NCI-H128 (cell line): ENCODE results near the gene PIP4K2C.
A peak's percentile ranks its signal among the peaks of the same experiment; 100 is the strongest.
"Not testable (repeated sequence)": the region's sequence is repeated elsewhere in the genome, so short reads cannot be mapped to it uniquely, and the experiment has no call there.

Experiments
- DNase-seq: peaks from one replicate; lab custom pipeline; 2025; ENCODE audit not compliant: unreplicated experiment; lab: John Stamatoyannopoulos, UW

The PIP4K2C gene

GRCh38 chr12:57558864-57559263 is 32.1 kb upstream of the PIP4K2C start:
- no peak for DNase-seq

DNA sequence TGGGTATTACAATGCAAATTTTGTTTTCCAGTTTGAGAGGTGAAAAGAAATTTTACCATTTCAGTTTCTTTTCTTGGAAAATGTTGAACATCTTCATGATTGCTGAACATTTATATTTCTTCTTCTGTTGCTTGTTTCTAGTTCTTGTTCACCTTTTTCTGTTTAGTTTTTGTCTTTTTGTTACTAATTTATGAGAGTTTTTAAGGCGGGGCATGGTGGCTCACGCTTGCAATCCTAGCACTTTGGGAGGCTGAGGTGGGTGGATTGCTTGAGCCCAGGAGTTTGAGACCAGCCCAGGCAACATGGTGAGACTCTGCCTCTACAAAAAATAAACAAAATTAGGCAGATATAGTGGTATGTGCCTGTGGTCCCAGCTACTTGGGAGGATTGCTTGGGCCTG is 30.5 kb upstream of the PIP4K2C start:
- no peak for DNase-seq

- DNase-seq, result not testable (repeated sequence)
Observed at GRCh38 chr12:57561117-57561516, 29.9 kb upstream of the PIP4K2C start.

DNA sequence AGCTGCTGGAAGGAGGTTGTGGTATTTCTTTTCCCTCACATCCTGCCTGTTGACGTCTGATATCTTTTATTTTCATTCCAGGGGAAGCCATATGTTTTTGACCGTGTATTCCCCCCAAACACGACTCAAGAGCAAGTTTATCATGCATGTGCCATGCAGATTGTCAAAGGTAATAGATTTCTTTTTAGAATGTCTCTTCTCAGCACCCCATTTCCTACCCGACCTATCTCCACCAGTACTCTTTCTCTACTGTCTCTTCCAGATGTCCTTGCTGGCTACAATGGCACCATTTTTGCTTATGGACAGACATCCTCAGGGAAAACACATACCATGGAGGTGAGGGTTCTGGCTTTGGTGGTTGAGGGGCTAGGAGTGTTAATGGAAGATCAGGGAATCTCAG is 27.6 kb upstream of the PIP4K2C start:
- no peak for DNase-seq

DNA sequence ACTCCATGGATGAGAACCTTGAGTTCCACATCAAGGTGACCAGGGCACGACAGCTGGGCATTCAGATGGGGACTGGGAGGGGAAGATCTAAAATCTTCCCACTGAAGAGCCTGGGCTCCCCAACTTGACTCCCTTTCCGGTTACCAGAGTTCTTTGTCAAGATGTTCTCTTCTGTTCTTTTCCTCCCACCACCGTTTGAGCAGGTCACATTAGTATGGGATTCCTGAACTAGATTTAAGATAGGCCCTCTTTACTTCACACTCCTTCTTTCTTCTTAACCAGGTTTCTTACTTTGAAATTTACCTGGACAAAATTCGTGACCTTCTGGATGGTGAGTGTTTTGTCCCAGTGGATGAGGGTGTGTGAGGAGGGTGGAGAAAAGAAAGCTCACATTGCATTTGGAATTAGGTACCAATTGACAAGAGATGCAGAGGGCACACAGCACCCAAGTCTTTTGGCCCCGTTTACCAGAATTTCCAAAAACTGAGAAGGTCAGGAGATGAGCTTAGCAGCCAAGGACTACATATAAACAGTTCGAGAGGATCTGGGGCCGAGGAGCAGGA is 26.7 kb upstream of the PIP4K2C start:
- DNase-seq, result no peak

- no peak for DNase-seq
Observed at GRCh38 chr12:57568838-57569237, 22.2 kb upstream of the PIP4K2C start.

DNA sequence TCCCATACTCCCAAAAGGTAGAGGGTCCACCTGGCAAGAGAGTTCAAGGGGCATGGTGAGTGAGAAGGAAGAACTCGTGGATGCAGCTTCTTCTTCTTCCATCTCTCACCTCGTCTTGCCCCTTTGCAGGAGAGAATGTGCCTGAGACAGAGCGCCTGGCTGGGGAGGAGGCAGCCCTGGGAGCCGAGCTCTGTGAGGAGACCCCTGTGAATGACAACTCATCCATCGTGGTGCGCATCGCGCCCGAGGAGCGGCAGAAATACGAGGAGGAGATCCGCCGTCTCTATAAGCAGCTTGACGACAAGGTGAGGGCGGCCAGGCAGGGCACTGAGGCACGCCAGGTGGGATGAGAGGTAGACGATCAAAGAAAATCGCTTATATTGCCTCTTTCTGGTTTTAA is 21.1 kb upstream of the PIP4K2C start:
- DNase-seq, result no peak

DNA sequence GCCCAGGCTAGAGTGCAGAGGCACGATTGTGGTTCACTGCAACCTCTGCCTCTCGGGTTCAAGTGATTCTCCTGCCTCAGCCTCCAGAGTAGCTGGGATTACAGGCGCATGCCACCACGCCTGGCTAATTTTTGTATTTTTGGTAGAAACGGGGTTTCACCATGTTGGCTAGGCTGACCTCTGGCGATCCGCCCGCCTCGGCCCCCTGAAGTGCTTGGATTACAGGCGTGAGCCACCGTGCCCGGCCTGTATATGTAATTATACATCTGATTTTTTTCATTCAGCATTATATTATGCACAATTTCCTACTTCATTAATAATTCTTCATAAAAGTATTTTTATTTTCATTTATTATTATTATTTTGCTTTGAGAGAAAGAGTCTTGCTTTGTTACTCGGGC is 20.6 kb upstream of the PIP4K2C start:
- DNase-seq, result not testable (repeated sequence)

DNA sequence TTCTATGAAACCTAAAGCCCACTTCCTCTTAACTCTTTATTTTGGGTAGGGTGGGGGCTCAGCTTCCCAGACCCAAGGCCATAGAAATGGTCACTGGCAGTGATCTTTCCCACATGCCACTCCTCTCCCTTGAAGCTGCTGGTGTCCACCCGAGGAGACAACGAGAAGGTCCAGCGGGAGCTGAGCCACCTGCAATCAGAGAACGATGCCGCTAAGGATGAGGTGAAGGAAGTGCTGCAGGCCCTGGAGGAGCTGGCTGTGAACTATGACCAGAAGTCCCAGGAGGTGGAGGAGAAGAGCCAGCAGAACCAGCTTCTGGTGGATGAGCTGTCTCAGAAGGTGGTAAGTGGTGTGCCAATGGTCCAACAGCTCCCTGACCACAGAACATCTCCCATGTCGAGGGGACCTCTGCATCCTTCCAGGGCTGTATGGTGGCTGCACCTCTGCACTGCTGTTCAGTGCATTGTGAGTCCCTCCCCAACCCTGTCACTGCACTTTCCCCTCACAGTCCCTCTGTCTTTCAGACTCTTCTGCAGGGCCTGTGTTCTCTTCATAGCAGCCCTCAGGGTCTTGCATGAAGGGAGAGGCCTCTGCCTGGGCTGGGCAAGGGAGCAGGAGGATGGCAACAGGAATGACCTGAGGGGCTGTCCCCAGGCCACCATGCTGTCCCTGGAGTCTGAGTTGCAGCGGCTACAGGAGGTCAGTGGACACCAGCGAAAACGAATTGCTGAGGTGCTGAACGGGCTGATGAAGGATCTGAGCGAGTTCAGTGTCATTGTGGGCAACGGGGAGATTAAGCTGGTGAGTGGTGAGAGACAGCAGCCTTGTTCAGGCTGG is 18.8 kb upstream of the PIP4K2C start:
- no peak for DNase-seq

DNA sequence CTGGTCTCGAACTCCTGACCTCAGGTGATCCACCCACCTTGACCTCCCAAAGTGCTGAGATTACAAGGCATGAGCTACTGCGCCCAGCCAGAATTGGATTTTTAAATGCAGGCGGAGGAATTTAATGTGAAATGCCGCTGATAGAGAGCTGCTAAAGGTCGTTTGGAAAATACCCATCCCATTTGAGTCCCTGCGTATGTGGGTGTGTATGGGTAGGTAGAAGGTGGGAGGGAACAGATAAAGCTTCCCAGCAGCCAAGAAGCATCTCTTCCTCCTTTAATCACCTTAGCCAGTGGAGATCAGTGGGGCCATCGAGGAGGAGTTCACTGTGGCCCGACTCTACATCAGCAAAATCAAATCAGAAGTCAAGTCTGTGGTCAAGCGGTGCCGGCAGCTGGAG is 16.2 kb upstream of the PIP4K2C start:
- DNase-seq, result no peak

DNA sequence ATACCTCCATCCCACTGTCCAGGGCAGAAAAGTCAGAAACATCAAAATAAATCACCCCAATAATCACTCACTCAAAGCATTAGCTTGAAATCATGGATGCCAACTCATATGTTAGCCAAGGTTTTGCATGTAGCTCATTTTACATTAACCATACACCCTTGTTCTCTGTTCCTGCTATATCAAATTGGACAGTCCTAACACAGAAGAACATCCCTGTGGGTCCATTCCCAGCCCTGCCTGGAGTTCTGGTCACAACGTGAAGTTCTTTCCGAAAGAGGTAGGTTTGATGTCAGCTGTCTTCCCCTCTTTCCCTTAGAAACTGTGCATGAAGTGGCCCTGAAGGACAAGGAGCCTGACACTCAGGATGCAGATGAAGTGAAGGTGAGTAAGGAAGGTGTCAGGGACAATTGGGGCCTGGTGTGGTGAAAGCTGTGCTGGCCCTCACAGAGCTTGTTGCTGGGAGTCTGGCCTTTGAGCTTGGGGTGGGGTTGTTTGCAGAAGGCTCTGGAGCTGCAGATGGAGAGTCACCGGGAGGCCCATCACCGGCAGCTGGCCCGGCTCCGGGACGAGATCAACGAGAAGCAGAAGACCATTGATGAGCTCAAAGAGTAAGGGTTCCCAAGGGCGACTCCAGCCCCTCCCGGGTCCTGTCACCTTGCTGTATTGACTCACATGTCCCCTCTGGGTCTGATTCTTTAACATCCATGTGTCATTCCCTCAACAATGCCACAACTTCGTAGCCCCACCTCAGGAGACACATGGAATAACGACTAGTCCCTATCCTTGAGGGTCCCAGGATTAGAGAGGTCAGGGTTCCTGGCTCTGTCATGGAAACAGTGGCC is 15.0 kb upstream of the PIP4K2C start:
- DNase-seq, result no peak

GRCh38 chr12:57576613-57577160 is 14.3 kb upstream of the PIP4K2C start:
- no peak for DNase-seq

- no peak for DNase-seq
Observed at GRCh38 chr12:57577981-57578758, 12.8 kb upstream of the PIP4K2C start.

DNA sequence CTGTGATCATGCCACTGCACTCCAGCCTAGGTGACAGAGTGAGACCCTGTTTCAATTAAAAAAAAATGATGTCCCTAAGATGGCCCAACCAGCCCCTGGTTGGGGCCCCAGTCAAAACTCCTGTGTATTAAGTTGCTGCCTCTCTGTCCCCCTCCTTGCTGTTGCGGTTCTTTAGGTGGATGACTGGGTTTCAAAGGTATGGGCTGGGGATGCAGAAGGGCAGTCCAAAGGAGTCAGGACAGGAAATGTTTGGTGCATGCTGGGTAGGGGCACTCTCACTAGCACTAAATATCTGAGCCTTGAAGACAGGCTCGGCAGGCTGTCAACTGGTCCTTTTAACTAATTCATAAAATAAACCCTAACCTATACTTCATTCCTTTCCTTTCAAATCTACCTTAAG is 12.0 kb upstream of the PIP4K2C start:
- DNase-seq, result no peak

- DNase-seq, result no peak
Observed at GRCh38 chr12:57579677-57580465, 11.1 kb upstream of the PIP4K2C start.

- no peak for DNase-seq
Observed at GRCh38 chr12:57580466-57580795, 10.6 kb upstream of the PIP4K2C start.

DNA sequence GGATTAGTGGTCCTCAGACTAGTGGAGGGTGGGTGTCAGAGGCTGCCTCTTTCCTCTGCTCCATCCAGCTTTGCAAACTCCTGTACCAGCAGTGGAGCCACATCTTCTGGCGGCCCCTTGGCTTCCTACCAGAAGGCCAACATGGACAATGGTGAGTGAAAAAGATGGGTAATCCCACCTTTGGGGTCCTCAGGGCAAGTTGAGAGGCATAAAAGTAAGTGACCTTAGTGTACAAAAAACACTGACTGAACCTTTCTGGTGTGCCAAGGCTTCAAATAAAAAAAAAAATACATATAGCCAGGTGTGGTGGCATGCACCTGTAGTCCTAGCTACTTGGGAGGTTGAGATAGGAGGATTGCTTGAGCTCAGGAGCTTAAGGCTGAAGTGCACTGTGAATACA is 9.2 kb upstream of the PIP4K2C start:
- DNase-seq, result no peak

GRCh38 chr12:57582440-57582839 is 8.6 kb upstream of the PIP4K2C start:
- no peak for DNase-seq

DNA sequence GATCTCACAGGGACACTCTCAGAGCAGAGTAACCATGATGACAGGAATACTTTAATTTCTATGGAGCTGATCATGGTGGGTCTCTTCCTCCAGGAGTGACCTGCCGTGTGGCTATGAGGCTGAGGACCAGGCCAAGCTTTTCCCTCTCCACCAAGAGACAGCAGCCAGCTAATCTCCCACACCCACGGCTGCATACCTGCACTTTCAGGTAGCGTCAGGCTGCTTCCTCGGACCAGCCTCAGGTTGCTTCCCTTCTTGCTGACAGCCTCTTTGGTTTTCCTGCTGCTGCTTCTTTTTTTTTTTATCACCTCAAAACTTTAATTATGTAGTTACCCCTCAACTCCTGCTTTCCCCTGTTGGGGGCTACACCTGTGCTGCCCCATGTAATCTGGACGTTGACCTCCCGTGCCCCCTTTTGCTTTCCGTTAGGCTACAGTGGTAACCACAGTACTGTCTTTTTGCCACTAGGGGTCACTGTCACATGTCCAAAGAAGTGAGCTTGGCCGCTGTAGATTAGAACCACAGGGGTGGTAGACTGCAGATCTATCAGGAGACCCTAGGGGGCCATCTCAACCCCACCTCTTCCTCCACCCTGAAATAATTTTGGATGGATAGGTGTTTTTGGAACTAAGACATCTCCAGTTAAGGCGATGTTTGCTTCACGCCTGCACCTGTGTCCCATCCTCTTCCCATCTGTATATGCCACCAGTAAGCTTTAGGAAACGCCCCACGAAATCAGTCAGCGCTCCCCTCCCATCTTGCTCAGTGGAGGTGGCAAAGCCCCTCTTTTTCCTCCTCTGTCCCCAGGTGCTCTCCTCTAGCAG is 7.8 kb upstream of the PIP4K2C start:
- DNase-seq, result peak; percentile 52
